SK-N-SH (cell line): ENCODE measurements around the gene GALC. TPM values are rescaled to one million over a fixed set of nuclear protein-coding genes. Genes with fewer than 3 reads are reported as not detected.

Experiments
- CTCF ChIA-PET: fragments of 300-600, 350-600 bp; formaldehyde crosslinking; extraction: SDS; loops from one replicate; lab custom pipeline; 2021; lab: Yijun Ruan, JAX
- POLR2A ChIA-PET: fragments of 350-600 bp; sonication (Branson Sonifier 250); formaldehyde crosslinking; extraction: SDS; loops from one replicate; lab custom pipeline; 2020; ENCODE audit warnings: antibody characterized with exemption, inconsistent platforms; lab: Yijun Ruan, JAX
- DNase-seq: peaks from one replicate; pipeline ENCODE4 v3.0.0; 2012
- H2AFZ ChIP-seq: fragments of 200-600 bp; sonication (generic); 2 replicates; pipeline ENCODE4 v1.8.1; 2016; ENCODE audit warnings: antibody characterized with exemption, mild to moderate bottlenecking, low read depth
- H3F3A ChIP-seq: fragments of 200-600 bp; sonication (generic); replicated peaks from 2 replicates; pipeline ENCODE3; 2016; ENCODE audit warnings: antibody characterized with exemption, mild to moderate bottlenecking; ENCODE audit not compliant: insufficient read depth
- H3K27ac ChIP-seq, 2 experiments: fragments of 200-500 bp in 1 of 2; fragments of 200-600 bp in 1 of 2; sonication (Bioruptor generic) in 1 of 2; sonication (generic), shearing (Covaris generic) in 1 of 2; 2 replicates each; pipeline versions ENCODE4 v1.5.1 to v1.6.1; 2014 to 2016; ENCODE audit warnings: low read depth in 2 of 2, inconsistent platforms in 1 of 2, low read length in 1 of 2, mild to moderate bottlenecking in 1 of 2, mixed read lengths in 1 of 2
- H3K27me3 ChIP-seq: fragments of 200-600 bp; sonication (generic), shearing (Covaris generic); 2 replicates; pipeline ENCODE4 v1.6.1; 2016; ENCODE audit warnings: mixed run types; ENCODE audit not compliant: insufficient read depth
- H3K36me3 ChIP-seq, 2 experiments: fragments of 200-500 bp in 1 of 2; fragments of 200-600 bp in 1 of 2; sonication (Bioruptor generic) in 1 of 2; sonication (generic) in 1 of 2; replicated peaks in 1 of 2; 2 replicates each; pipeline versions ENCODE3 to v1.5.1; 2014 to 2016; ENCODE audit warnings: low read length in 1 of 2, mild to moderate bottlenecking in 1 of 2; ENCODE audit not compliant: insufficient read depth in 2 of 2, control insufficient read depth in 1 of 2
- H3K4me1 ChIP-seq, 2 experiments: fragments of 200-500 bp in 1 of 2; fragments of 200-600 bp in 1 of 2; sonication (Bioruptor generic) in 1 of 2; sonication (generic), shearing (Covaris generic) in 1 of 2; 2 replicates each; pipeline versions ENCODE4 v1.5.1 to v1.6.1; 2014 to 2016; ENCODE audit warnings: low read depth in 1 of 2, low read length in 1 of 2, mixed run types in 1 of 2; ENCODE audit not compliant: insufficient read depth in 2 of 2, control insufficient read depth in 1 of 2
- H3K4me2 ChIP-seq: fragments of 200-600 bp; sonication (generic), shearing (Covaris generic); 2 replicates; pipeline ENCODE4 v1.6.1; 2017; ENCODE audit warnings: mixed run types
- H3K4me3 ChIP-seq, 2 experiments: fragments of 200-500 bp in 1 of 2; fragments of 200-600 bp in 1 of 2; sonication (Bioruptor generic) in 1 of 2; sonication (generic), shearing (Covaris generic) in 1 of 2; 2 replicates each; pipeline versions ENCODE4 v1.5.1 to v1.8.1; 2014 to 2016; ENCODE audit warnings: low read depth in 2 of 2, inconsistent platforms in 1 of 2, low read length in 1 of 2, mild to moderate bottlenecking in 1 of 2, mixed read lengths in 1 of 2, moderate library complexity in 1 of 2
- H3K79me2 ChIP-seq: fragments of 200-600 bp; sonication (generic); 2 replicates; pipeline ENCODE4 v1.8.1; 2017; ENCODE audit warnings: mild to moderate bottlenecking; ENCODE audit not compliant: insufficient read depth
- H3K9ac ChIP-seq: fragments of 200-600 bp; sonication (generic); 2 replicates; pipeline ENCODE4 v1.6.1; 2017; ENCODE audit warnings: mixed run types
- H3K9me2 ChIP-seq: fragments of 200-600 bp; sonication (generic); 2 replicates; pipeline ENCODE4 v1.6.1; 2017; ENCODE audit warnings: mixed run types
- H3K9me3 ChIP-seq: fragments of 200-600 bp; sonication (generic); 2 replicates; pipeline ENCODE4 v1.6.1; 2017; ENCODE audit warnings: mixed run types, mild to moderate bottlenecking, moderate library complexity
- H4K20me1 ChIP-seq: fragments of 200-600 bp; sonication (generic); 2 replicates; pipeline ENCODE4 v1.6.1; 2017; ENCODE audit warnings: mild to moderate bottlenecking, mixed run types; ENCODE audit not compliant: insufficient read depth
- ELF1 ChIP-seq: IDR thresholded peaks from 2 replicates; pipeline ENCODE4 v1.4.0; 2012
- EZH2phosphoT487 ChIP-seq: fragments of 200-600 bp; sonication (generic); IDR thresholded peaks from 2 replicates; pipeline ENCODE4 v1.6.1; 2017; ENCODE audit warnings: low read depth, mixed run types, mild to moderate bottlenecking, antibody characterized with exemption, moderate library complexity, borderline replicate concordance
- FOSL2 ChIP-seq: IDR thresholded peaks from 2 replicates; pipeline ENCODE4 v1.4.0; 2012; ENCODE audit warnings: low read depth, mild to moderate bottlenecking, moderate library complexity, borderline replicate concordance
- FOXJ3 ChIP-seq: sonication (generic); formaldehyde crosslinking; IDR thresholded peaks from 2 replicates; pipeline ENCODE4 v1.5.1; 2020; ENCODE audit warnings: mild to moderate bottlenecking, missing genetic modification reagents
- FOXM1 ChIP-seq: IDR thresholded peaks from 2 replicates; pipeline ENCODE4 v1.4.0; 2012; ENCODE audit warnings: low read depth, mild to moderate bottlenecking
- GATA2 ChIP-seq: sonication (generic); formaldehyde crosslinking; IDR thresholded peaks from 2 replicates; pipeline ENCODE4 v1.5.0; 2020; ENCODE audit warnings: mild to moderate bottlenecking, missing genetic modification reagents
- IRF3 ChIP-seq: fragments of 150-350 bp; IDR thresholded peaks from 2 replicates; pipeline ENCODE4 v1.6.1; 2016; ENCODE audit warnings: mild to moderate bottlenecking, low read depth, low read length
- JUND ChIP-seq: IDR thresholded peaks from 2 replicates; pipeline ENCODE4 v1.4.0; 2012
- MAX ChIP-seq: IDR thresholded peaks from 2 replicates; pipeline ENCODE4 v1.4.0; 2012; ENCODE audit warnings: low read depth
- MEF2A ChIP-seq: IDR thresholded peaks from 2 replicates; pipeline ENCODE4 v1.4.0; 2012; ENCODE audit warnings: low read depth, borderline replicate concordance
- NRF1 ChIP-seq: IDR thresholded peaks from 2 replicates; pipeline ENCODE4 v1.6.1; 2012; ENCODE audit warnings: low read depth, mild to moderate bottlenecking, low read length
- PBX3 ChIP-seq: IDR thresholded peaks from 2 replicates; pipeline ENCODE4; 2012
- POLR2AphosphoS5 ChIP-seq: IDR thresholded peaks from 2 replicates; pipeline ENCODE4 v1.6.1; 2012; ENCODE audit warnings: low read depth, low read length
- REST ChIP-seq: IDR thresholded peaks from 2 replicates; pipeline ENCODE4 v1.6.1; 2012; ENCODE audit warnings: mild to moderate bottlenecking, low read depth, low read length, moderate library complexity
- SMC3 ChIP-seq: IDR thresholded peaks from 2 replicates; pipeline ENCODE4 v1.6.1; 2012; ENCODE audit warnings: low read depth, low read length, improper control_type of control experiment
- TAF1 ChIP-seq: IDR thresholded peaks from 2 replicates; pipeline ENCODE4 v1.6.1; 2012; ENCODE audit warnings: low read depth, mild to moderate bottlenecking, low read length, moderate library complexity, borderline replicate concordance
- USF1 ChIP-seq: IDR thresholded peaks from 2 replicates; pipeline ENCODE4 v1.4.0; 2012; ENCODE audit warnings: low read depth, borderline replicate concordance
- USF2 ChIP-seq: fragments of 150-350 bp; IDR thresholded peaks from 2 replicates; pipeline ENCODE4 v1.6.1; 2017; ENCODE audit warnings: antibody characterized with exemption, low read length, low read depth, borderline replicate concordance
- YY1 ChIP-seq: IDR thresholded peaks from 2 replicates; pipeline ENCODE4 v1.4.0; 2012; ENCODE audit warnings: low read depth, mild to moderate bottlenecking
- ZBTB33 ChIP-seq: IDR thresholded peaks from 2 replicates; pipeline ENCODE4 v1.4.0; 2012; ENCODE audit warnings: low read depth, borderline replicate concordance
- WGBS: methylation state at CpG from one replicate; pipeline ENCODE4 v1.1.6; 2017; ENCODE audit warnings: low lambda C conversion rate; 5-methylcytosine and 5-hydroxymethylcytosine counted together
- polyA plus RNA-seq, 3 experiments: library from polyadenylated mRNA; depleted of rRNA; stranded (reverse); fragments of >200 nt; gene quantifications; 2 replicates each; pipeline ENCODE4 v1.2.3, GENCODE V29; 2012

Gene GALC
- polyA plus RNA-seq, 1 of the 3 experiments (the other 2 are of a cell fraction) = 9.7 TPM

GRCh38 chr14:88037325-88037724, 44.3 kb upstream of the GALC start:
- WGBS = 9% methylated on average over 1 of the region's 1 CpG
- Histone ChIP-seq H3K4me1 (no peaks in the 10 kb centered on the region), H3K9ac (no peak overlapping the region), H3K4me2 (no peak overlapping the region), H4K20me1 (no peaks in the 10 kb centered on the region), H3K27ac (no peak overlapping the region), H3K36me3 (no peaks in the 10 kb centered on the region), H3K79me2 (no peaks in the 10 kb centered on the region), H3K9me3 (no peaks in the 10 kb centered on the region), H3K4me3 (no peak overlapping the region), H3K27me3 (no peaks in the 10 kb centered on the region), H2AFZ (no peak overlapping the region), H3K9me2 (no peaks in the 10 kb centered on the region), H3F3A (no peaks in the 10 kb centered on the region)
- POLR2A ChIA-PET = no interaction called here
- CTCF ChIA-PET = no interaction called here
- TF ChIP-seq POLR2AphosphoS5 (no peak), GATA2 (CRISPR knock-in tag) (no peak), FOXM1 (no peak), MAX (no peak), ZBTB33 (no peak), FOSL2 (no peak), MEF2A (no peak), JUND (no peak), NRF1 (no peak), TAF1 (no peak), FOXJ3 (no peak), ELF1 (no peak), USF2 (no peak)
- no peak for DNase-seq

- Histone ChIP-seq H4K20me1 (no peaks in the 10 kb centered on the region), H3K27ac (no peak overlapping the region), H3F3A (no peaks in the 10 kb centered on the region), H3K36me3 (no peaks in the 10 kb centered on the region), H3K4me2 (no peak overlapping the region), H3K9me3 (no peaks in the 10 kb centered on the region), H3K9me2 (no peaks in the 10 kb centered on the region), H3K9ac (no peak overlapping the region), H3K79me2 (no peaks in the 10 kb centered on the region), H3K4me3 (no peak overlapping the region), H3K27me3 (no peaks in the 10 kb centered on the region), H2AFZ (no peak overlapping the region), H3K4me1 (no peaks in the 10 kb centered on the region)
- WGBS = 31% methylated on average over 2 of the region's 2 CpGs
- ChIA-PET POLR2A (no interaction called here), CTCF (interaction anchor here (0.9 kb wide), 1 partner anchor 27 kb away, joined by 3 read pairs; no protein-coding TSS in a partner anchor)
- no peak for DNase-seq
- no peak for TF ChIP-seq EZH2phosphoT487
- no peak for TF ChIP-seq SMC3
- TF ChIP-seq IRF3 = no peak
- TF ChIP-seq FOXM1 = no peak
- TF ChIP-seq REST = no peak
- TF ChIP-seq YY1 = no peak
- no peak for TF ChIP-seq FOXJ3
- no peak for TF ChIP-seq PBX3
- TF ChIP-seq USF1 = no peak
Measured at GRCh38 chr14:88036422-88036821, 43.4 kb upstream of the GALC start.
